AG20443 (cell line): Measurements from ENCODE around the gene CCDC61.
A peak's percentile ranks its signal among the peaks of the same experiment; 100 is the strongest.

Experiments used
- DNase-seq: peaks from one replicate; pipeline ENCODE4 v3.0.0; 2012; ENCODE audit warnings: low spot score, mixed read lengths

CCDC61 gene

GRCh38 chr19:46015687-46016425 is 20.6 kb downstream of the CCDC61 start:
- DNase-seq: peak; percentile 21

GRCh38 chr19:46016426-46017094 is 21.3 kb downstream of the CCDC61 start:
- peak; percentile 96 for DNase-seq

- DNase-seq: no peak
Measured at GRCh38 chr19:46017095-46017429, 21.8 kb downstream of the CCDC61 start.

- no peak for DNase-seq
Measured at GRCh38 chr19:46017874-46018675, 22.8 kb downstream of the CCDC61 start.

GRCh38 chr19:46018729-46019251 is 23.5 kb downstream of the CCDC61 start:
- DNase-seq: no peak

GRCh38 chr19:46019270-46019669 is 24.0 kb downstream of the CCDC61 start:
- no peak for DNase-seq

- DNase-seq: no peak
Measured at GRCh38 chr19:46020819-46021125, 25.5 kb downstream of the CCDC61 start.

- no peak for DNase-seq
Measured at GRCh38 chr19:46021531-46022041, 26.3 kb downstream of the CCDC61 start.

GRCh38 chr19:46022061-46022430 is 26.8 kb downstream of the CCDC61 start:
- DNase-seq: no peak

- DNase-seq: no peak
Measured at GRCh38 chr19:46022431-46023310, 27.4 kb downstream of the CCDC61 start, which contains the start of gene PGLYRP1. TSS of gene PGLYRP1 (minus strand) at chr19:46023053. CDS start at chr19:46023021, 32 bp downstream.

GRCh38 chr19:46023311-46023779 is 28.1 kb downstream of the CCDC61 start:
- DNase-seq: no peak

- DNase-seq: no peak
Measured at GRCh38 chr19:46025835-46026234, 30.6 kb downstream of the CCDC61 start.

GRCh38 chr19:46030812-46031550 is 35.7 kb downstream of the CCDC61 start:
- no peak for DNase-seq

- no peak for DNase-seq
Measured at GRCh38 chr19:46031781-46032596, 36.7 kb downstream of the CCDC61 start.

- no peak for DNase-seq
Measured at GRCh38 chr19:46032597-46033025, 37.3 kb downstream of the CCDC61 start.

GRCh38 chr19:46033401-46033800 is 38.1 kb downstream of the CCDC61 start:
- no peak for DNase-seq

GRCh38 chr19:46035546-46035945 is 40.3 kb downstream of the CCDC61 start:
- no peak for DNase-seq

- no peak for DNase-seq
Measured at GRCh38 chr19:46035986-46036743, 40.9 kb downstream of the CCDC61 start.

GRCh38 chr19:46036744-46037128 is 41.5 kb downstream of the CCDC61 start:
- no peak for DNase-seq
